GM12864 (cell line): ENCODE results near the gene CPSF4L.

Experiments used
- DNase-seq: peaks from one replicate; pipeline ENCODE4 v3.0.0-alpha.2; 2011; ENCODE audit warnings: low read depth
- H3K4me3 ChIP-seq: 2 replicates; pipeline ENCODE4 v1.5.1; 2011; ENCODE audit warnings: mild to moderate bottlenecking, low read depth, low read length, control low read depth
- TF ChIP-seq, protein P1 (sequence below): IDR thresholded peaks from 2 replicates; pipeline ENCODE4 v1.5.1; 2011; ENCODE audit warnings: low read depth, mild to moderate bottlenecking, moderate library complexity, low read length, control low read depth, inconsistent platforms; ENCODE audit errors: missing control alignments

The CPSF4L gene

DNA sequence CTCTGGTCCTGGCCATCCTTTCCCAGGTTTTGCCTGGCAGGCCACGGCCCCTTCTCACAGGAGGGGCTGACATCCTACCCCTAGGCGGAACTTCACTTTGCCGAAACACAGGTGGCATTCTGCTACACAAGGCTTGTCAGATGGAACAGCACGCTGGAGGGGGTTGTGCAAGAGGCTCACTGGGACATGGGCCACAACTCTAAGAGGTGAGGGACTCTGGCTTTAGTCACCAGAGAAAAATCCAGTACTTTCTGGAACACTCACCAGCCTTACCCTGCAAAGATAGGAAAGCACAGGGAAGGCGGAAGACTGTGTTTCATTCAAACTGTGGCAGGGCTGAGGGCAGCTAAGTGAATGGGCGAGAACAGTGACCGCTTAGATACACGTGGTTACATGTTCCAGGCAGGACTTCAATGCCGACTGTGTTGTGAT, 31.8 kb upstream of the CPSF4L start:
- TF ChIP-seq, protein P1, sequence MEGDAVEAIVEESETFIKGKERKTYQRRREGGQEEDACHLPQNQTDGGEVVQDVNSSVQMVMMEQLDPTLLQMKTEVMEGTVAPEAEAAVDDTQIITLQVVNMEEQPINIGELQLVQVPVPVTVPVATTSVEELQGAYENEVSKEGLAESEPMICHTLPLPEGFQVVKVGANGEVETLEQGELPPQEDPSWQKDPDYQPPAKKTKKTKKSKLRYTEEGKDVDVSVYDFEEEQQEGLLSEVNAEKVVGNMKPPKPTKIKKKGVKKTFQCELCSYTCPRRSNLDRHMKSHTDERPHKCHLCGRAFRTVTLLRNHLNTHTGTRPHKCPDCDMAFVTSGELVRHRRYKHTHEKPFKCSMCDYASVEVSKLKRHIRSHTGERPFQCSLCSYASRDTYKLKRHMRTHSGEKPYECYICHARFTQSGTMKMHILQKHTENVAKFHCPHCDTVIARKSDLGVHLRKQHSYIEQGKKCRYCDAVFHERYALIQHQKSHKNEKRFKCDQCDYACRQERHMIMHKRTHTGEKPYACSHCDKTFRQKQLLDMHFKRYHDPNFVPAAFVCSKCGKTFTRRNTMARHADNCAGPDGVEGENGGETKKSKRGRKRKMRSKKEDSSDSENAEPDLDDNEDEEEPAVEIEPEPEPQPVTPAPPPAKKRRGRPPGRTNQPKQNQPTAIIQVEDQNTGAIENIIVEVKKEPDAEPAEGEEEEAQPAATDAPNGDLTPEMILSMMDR, result no peak
- H3K4me3 ChIP-seq, result no peak overlapping the region
- no peak for DNase-seq

DNA sequence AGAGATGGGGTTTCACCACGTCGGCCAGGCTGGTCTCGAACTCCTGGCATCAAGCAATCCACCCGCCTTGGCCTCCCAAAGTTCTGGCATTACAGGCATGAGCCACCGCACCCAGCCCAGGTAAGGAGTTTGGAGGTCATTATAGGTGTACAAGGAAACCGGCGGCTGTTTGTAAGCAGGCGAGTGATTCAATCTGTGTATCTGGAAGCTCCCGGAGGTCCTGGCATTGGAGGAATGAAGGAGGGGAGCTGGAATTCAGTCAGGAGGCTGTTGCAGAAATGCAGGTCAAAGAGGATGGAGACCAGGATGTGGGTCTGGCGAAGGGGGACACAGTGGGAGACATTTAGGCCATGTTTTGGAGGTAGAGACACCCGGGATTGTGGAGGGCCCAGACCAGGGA, 31.4 kb upstream of the CPSF4L start:
- no peak for DNase-seq
- TF ChIP-seq, protein P1, result no peak
- H3K4me3 ChIP-seq, result no peak overlapping the region

DNA sequence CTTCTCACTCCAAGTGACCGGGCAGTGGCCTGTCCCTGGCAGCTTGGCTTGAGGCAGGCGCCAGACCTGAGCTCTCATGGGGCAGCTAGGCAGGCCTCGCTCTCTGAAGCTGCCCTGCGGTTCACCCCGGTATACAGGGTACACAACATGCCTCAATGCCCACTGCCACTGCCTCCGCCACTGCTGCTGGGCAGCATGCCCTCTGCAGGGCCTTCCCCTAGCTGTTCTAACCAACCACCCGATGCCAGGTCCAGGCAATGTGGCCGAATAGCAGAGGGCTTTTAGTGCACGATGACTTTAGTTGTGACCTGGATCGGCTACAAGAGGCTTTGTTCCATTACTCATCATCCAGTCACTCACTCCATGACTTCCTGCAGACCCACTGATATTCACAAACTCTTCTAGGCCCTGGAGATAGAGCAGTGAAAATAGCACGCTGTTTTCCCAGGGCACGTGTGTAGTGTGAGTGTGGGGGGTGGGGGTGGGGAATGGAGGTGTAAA, 30.4 kb upstream of the CPSF4L start:
- DNase-seq, result no peak
- TF ChIP-seq, protein P1, result no peak
- H3K4me3 ChIP-seq, result no peak overlapping the region

GRCh38 chr17:73291260-73291801, 29.7 kb upstream of the CPSF4L start:
- no peak for DNase-seq
- peak overlapping the region; percentile 33 for H3K4me3 ChIP-seq
- TF ChIP-seq, protein P1, result no peak

DNA sequence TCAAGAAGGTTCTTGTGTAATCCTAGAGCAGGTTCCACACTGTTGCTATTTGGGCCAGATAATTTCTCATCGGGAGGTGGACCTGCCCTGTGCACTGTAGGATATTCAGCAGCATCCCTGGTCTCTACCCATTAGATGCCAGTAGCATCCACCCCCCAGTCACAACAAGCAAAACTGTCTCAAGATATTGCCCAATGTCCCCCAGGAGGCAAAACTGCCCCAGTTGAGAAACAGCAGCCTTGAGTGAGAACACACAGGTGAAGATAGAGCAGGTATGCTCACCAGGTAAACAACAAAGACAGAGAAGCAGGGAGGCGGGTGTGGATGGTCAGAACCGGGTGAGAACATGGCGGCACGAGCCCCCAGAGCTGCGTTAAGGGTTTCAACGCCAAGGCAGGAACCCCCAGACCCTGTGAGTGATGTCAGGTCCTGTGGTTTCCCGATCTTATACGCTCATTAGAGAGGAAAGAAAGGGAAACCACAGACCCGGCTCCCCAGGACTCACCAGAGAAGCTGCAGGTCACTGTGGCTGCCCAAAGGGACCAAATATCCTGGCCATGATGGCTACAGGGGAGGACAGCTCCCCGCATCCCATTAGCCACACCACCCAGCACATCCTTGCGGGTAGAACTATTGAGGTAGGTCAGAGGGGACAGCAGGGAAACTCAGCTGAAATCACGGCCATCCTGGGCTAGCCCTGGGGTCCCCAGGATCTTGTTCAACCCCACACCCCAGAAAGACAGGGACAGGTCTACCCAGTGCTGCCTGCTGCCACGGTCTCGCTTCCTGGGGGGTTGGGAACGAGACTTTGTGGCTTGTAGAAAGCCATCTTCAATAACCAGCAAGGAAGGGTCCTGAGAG, 28.9 kb upstream of the CPSF4L start:
- DNase-seq, result no peak
- peak overlapping the region; percentile 33 for H3K4me3 ChIP-seq
- TF ChIP-seq, protein P1, result no peak

DNA sequence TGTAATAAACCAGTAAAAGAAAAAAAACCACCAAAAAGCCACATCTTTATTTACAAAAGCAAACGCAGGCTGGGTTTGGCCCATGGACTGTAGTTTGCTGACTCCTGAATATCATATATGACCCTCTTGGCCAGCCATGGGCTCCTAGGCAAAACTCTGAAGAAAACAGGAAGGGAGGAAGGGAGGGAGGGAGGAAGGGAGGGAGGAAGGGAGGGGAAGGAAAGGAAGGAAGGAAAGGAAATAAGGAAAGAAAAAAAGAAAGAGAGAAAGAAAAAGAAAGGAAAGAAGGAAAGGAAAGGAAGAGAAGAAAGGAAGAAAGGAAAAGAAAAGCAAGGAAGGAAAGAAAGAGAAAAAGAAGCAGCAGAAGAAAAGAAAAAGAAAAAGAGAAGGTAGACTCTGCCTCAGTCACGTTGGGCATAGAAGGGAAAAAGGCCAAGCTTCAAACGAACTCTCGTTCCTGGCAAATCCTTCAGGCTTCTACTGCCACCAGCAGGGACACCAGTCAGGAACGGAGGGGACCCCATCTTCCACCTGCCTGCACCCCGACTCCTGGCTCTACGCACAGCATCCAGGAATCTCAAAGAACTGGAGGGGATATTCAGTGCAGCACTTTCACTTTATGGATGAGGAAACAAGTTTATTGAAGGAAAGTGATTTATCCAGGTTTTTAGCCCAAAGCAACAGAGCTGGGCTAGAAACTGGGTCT, 28.0 kb upstream of the CPSF4L start:
- no peak overlapping the region for H3K4me3 ChIP-seq
- TF ChIP-seq, protein P1, result no peak
- no peak for DNase-seq
